ENCODE results near the gene AKAP8L.

DNA sequence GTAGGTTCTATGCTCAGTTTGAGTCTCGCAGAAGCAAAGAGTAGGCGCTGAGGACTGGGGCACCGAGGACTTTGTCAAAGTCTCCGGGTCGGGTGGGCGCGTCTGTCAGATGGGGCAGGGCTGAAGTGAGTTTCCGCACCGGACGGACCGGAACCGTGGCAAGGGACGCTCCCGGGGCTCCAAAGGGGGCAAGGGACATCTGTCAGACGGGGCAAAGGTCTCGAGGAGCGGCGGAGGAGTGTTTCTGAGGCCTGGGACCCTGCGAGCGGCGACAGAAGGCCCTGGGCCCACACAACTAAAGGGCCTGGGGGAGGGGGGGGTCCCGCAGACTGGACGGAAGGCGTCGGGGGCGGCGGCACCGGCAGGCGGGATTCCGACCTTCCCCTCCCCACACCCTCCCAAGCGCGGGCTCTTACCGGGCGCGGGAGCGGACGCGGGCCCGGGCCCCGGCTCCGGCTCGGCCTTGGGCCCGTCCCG, 13.3 kb upstream of the AKAP8L start:
- TF ChIP-seq EZH2 (IDR thresholded peaks at IDR 0.05) (no peak), POLR2AphosphoS5 (IDR thresholded peaks at IDR 0.05; ENCODE audit: borderline replicate concordance, low read depth, low read length) (no peak)
